Keratinocyte (primary cell): ENCODE data around the gene TICAM1. TPM values are rescaled to one million over a fixed set of nuclear protein-coding genes. Genes with fewer than 3 reads are reported as not detected.

Experiments used
- DNase-seq: peaks from one replicate; pipeline ENCODE4 v3.0.0-alpha.2; 2011; ENCODE audit warnings: low read depth, missing footprints, low spot score
- FAIRE-seq: peaks from 2 replicates; lab custom pipeline; 2011; peaks lifted over from hg19 to GRCh38; lab: Jason Lieb, UNC
- H2AFZ ChIP-seq: 2 replicates; pipeline ENCODE4 v1.6.0; 2012; ENCODE audit warnings: low read length, control low read depth, inconsistent platforms; ENCODE audit not compliant: control insufficient read depth
- H3K27ac ChIP-seq: 2 replicates; pipeline ENCODE4 v1.5.1; 2011; ENCODE audit warnings: low read length; ENCODE audit not compliant: control insufficient read depth, insufficient read depth
- H3K27me3 ChIP-seq: 3 replicates; pipeline ENCODE4 v1.6.0; 2011; ENCODE audit warnings: low read length; ENCODE audit not compliant: control insufficient read depth, insufficient read depth; ENCODE audit errors: extremely low read depth
- H3K36me3 ChIP-seq, 2 experiments: 2 replicates in 1 of 2; 3 replicates in 1 of 2; pipeline ENCODE4 v1.5.1; 2011; ENCODE audit warnings: low read length in 2 of 2, mild to moderate bottlenecking in 1 of 2; ENCODE audit not compliant: control insufficient read depth in 2 of 2, insufficient read depth in 2 of 2; ENCODE audit errors: extremely low read depth in 1 of 2
- H3K4me1 ChIP-seq: 3 replicates; pipeline ENCODE4 v1.5.1; 2011; ENCODE audit warnings: low read length; ENCODE audit not compliant: control insufficient read depth, insufficient read depth; ENCODE audit errors: extremely low read depth
- H3K4me2 ChIP-seq: 3 replicates; pipeline ENCODE4 v1.6.0; 2011; ENCODE audit warnings: low read depth, low read length; ENCODE audit not compliant: control insufficient read depth, insufficient read depth; ENCODE audit errors: extremely low read depth
- H3K4me3 ChIP-seq, 3 experiments: fragments of 200-600 bp in 1 of 3; sonication (generic) in 1 of 3; 2 replicates in 2 of 3; 3 replicates in 1 of 3; pipeline ENCODE4 v1.5.1; 2011 to 2016; ENCODE audit warnings: low read length in 3 of 3, mild to moderate bottlenecking in 3 of 3, control low read depth in 2 of 3, inconsistent platforms in 1 of 3, low read depth in 1 of 3, mixed read lengths in 1 of 3, mixed run types in 1 of 3, moderate library complexity in 1 of 3; ENCODE audit not compliant: control insufficient read depth in 2 of 3, insufficient read depth in 2 of 3; ENCODE audit errors: extremely low read depth in 1 of 3
- H3K79me2 ChIP-seq: 2 replicates; pipeline ENCODE4 v1.6.0; 2012; ENCODE audit warnings: low read length; ENCODE audit not compliant: control insufficient read depth, insufficient read depth
- H3K9ac ChIP-seq: 3 replicates; pipeline ENCODE4 v1.6.0; 2011; ENCODE audit warnings: low read length; ENCODE audit not compliant: control insufficient read depth, insufficient read depth; ENCODE audit errors: extremely low read depth
- H3K9me1 ChIP-seq: 3 replicates; pipeline ENCODE4 v1.6.0; 2011; ENCODE audit warnings: low read length; ENCODE audit not compliant: control insufficient read depth, insufficient read depth; ENCODE audit errors: extremely low read depth
- H3K9me3 ChIP-seq: 2 replicates; pipeline ENCODE4 v1.5.1; 2012; ENCODE audit warnings: low read depth, low read length; ENCODE audit not compliant: control insufficient read depth
- H4K20me1 ChIP-seq: 3 replicates; pipeline ENCODE4 v1.6.0; 2011; ENCODE audit warnings: low read length; ENCODE audit not compliant: control insufficient read depth, insufficient read depth; ENCODE audit errors: extremely low read depth
- CTCF ChIP-seq, 3 experiments: IDR thresholded peaks in 1 of 3; conservative IDR thresholded peaks in 1 of 3; optimal IDR thresholded peaks in 1 of 3; 2 replicates in 2 of 3; 3 replicates in 1 of 3; pipeline versions ENCODE3 to v1.5.1; 2011; ENCODE audit warnings: low read length in 3 of 3, mild to moderate bottlenecking in 3 of 3, moderate library complexity in 2 of 3, control low read depth in 1 of 3, inconsistent platforms in 1 of 3; ENCODE audit not compliant: insufficient read depth in 2 of 3; ENCODE audit errors: extremely low read depth in 1 of 3
- EZH2 ChIP-seq: IDR thresholded peaks from one replicate; pipeline ENCODE4 v1.6.1; 2012; ENCODE audit warnings: inconsistent platforms, mild to moderate bottlenecking, low read length, moderate library complexity
- dilution Hi-C: fragments of 300-500 bp; cut with MboI; formaldehyde crosslinking; loops from one replicate; pipeline ENCODE4 v1.7.0; 2020; ENCODE audit warnings: low sequenced_read_pairs; ENCODE audit not compliant: extremely low pct_ligation_motif_present
- polyA plus RNA-seq, 5 experiments: library from polyadenylated mRNA; depleted of rRNA in 3 of 5; stranded (reverse) in 3 of 5; stranded (forward) in 1 of 5; unstranded in 1 of 5; fragments of >200 nt; gene quantifications; 1 replicate in 1 of 5; 2 replicates in 3 of 5; 3 replicates in 1 of 5; pipeline versions ENCODE4 v1.2.1 to v1.2.3, GENCODE V29; 2011 to 2012; ENCODE audit warnings: missing spikeins in 2 of 5, low read depth in 1 of 5, low replicate concordance in 1 of 5

Gene TICAM1
- polyA plus RNA-seq, 1 donor (not counting 4 experiments of a cell fraction or from before 2014, with no cell fraction given) = 2.2 TPM

GRCh38 chr19:4870025-4870700, 38.7 kb upstream of the TICAM1 start:
- DNase-seq (peak; percentile 94), FAIRE-seq (peak; percentile 73)
- Histone ChIP-seq H3K79me2 (peaks cover 17% of the 10 kb centered on the region), H3K9me3 (no peaks in the 10 kb centered on the region), H3K9ac (no peak overlapping the region), H3K4me3 (no peak overlapping the region), H3K9me1 (peaks cover 3% of the 10 kb centered on the region), H2AFZ (no peak overlapping the region), H3K27ac (peak overlapping the region; percentile 51), H4K20me1 (peaks cover 5% of the 10 kb centered on the region), H3K27me3 (no peaks in the 10 kb centered on the region), H3K4me1 (peaks cover 23% of the 10 kb centered on the region), H3K4me2 (no peak overlapping the region), H3K36me3 (no peaks in the 10 kb centered on the region)
- peak in 1 of 3 experiments; percentile 5 for TF ChIP-seq CTCF (optimal IDR thresholded peaks at IDR 0.05 in 1 of 3, IDR thresholded peaks at IDR 0.05 in 1 of 3, conservative IDR thresholded peaks at IDR 0.05 in 1 of 3; ENCODE audit: extremely low read depth in 1 of 3, insufficient read depth in 2 of 3, low read length in 3 of 3)
- TF ChIP-seq EZH2 = no peak
- dilution Hi-C loops = no loop called here

- peak overlapping the region; percentile 84 for H3K27ac ChIP-seq
- H3K36me3 ChIP-seq = peaks cover 0 to 3% of the 10 kb centered on the region in 2 experiments
- H4K20me1 ChIP-seq = peaks cover 5% of the 10 kb centered on the region
- H3K79me2 ChIP-seq = peaks cover 31% of the 10 kb centered on the region
- H3K4me2 ChIP-seq = no peak overlapping the region
- FAIRE-seq (no peak), DNase-seq (no peak)
- no peaks in the 10 kb centered on the region for H3K9me3 ChIP-seq
- peaks cover 23% of the 10 kb centered on the region for H3K4me1 ChIP-seq
- peaks cover 3% of the 10 kb centered on the region for H3K9me1 ChIP-seq
- TF ChIP-seq CTCF (optimal IDR thresholded peaks at IDR 0.05 in 1 of 3, IDR thresholded peaks at IDR 0.05 in 1 of 3, conservative IDR thresholded peaks at IDR 0.05 in 1 of 3; ENCODE audit: extremely low read depth in 1 of 3, insufficient read depth in 2 of 3, low read length in 3 of 3) (no peak), EZH2 (no peak)
- H3K9ac ChIP-seq = no peak overlapping the region
- no peak overlapping the region for H3K4me3 ChIP-seq
- no peak overlapping the region for H2AFZ ChIP-seq
- dilution Hi-C loops = no loop called here
- H3K27me3 ChIP-seq = no peaks in the 10 kb centered on the region
These were observed 36.8 kb upstream of the TICAM1 start for GRCh38 chr19:4868286-4868834.
